ENCODE data around the gene PGAP2. TPM values are rescaled to one million over a fixed set of nuclear protein-coding genes. Genes with fewer than 3 reads are reported as not detected.

PGAP2 gene
- total RNA-seq, 1 experiment from 2014 or later: 37.4 TPM

DNA sequence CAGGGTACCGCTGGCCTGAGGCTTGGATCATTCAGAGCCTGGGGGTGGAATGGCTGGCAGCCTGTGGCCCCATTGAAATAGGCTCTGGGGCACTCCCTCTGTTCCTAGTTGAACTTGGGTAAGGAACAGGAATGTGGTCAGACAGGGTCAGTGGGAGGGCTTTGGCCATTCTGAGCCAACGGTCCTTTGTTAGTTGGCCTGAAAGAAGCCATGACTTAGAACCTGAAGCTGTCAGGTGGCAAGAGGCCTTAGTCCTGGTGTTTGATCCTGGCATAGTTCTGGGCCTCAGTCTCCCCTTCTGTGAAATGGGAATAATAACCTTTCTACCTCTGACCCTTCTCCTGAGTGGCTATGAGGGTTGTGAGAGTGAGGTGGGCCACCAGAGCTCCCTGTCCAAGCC lies 8.3 kb downstream of the PGAP2 start:
- Histone ChIP-seq H3K23me2 (ENCODE audit: insufficient read length, low read depth, low read length, poor library complexity, severe bottlenecking) (no peaks in the 10 kb centered on the region), H4K5ac (ENCODE audit: insufficient read length, low read depth, low read length) (no peak overlapping the region), H3K14ac (ENCODE audit: insufficient read depth, low read length) (no peak overlapping the region), H4K91ac (ENCODE audit: insufficient read length, low read depth, low read length) (no peak overlapping the region), H2BK5ac (ENCODE audit: insufficient read length, low read length) (no peak overlapping the region), H3K27me3 (ENCODE audit: insufficient read depth, low read length) (no peaks in the 10 kb centered on the region), H3K79me1 (ENCODE audit: insufficient read depth, low read depth, low read length, poor library complexity, severe bottlenecking) (no peaks in the 10 kb centered on the region), H3K9me3 (ENCODE audit: control insufficient read depth, low read depth, low read length) (no peaks in the 10 kb centered on the region), H2BK12ac (ENCODE audit: insufficient read length, low read depth, low read length) (no peak overlapping the region), H2AK5ac (ENCODE audit: insufficient read length, low read length) (no peak overlapping the region), H3K27ac (ENCODE audit: insufficient read length, low read depth, low read length) (no peak overlapping the region), H2AFZ (ENCODE audit: low read length) (no peak overlapping the region), H4K8ac (replicated peaks; ENCODE audit: insufficient read length, low read depth, low read length) (no peak overlapping the region), H2BK15ac (ENCODE audit: low read depth, low read length) (no peak overlapping the region), H2BK20ac (ENCODE audit: low read depth, low read length, poor library complexity, severe bottlenecking) (no peak overlapping the region), H3K56ac (ENCODE audit: insufficient read length, low read depth, low read length) (no peak overlapping the region), H4K20me1 (ENCODE audit: control insufficient read depth, insufficient read depth, insufficient read length) (no peaks in the 10 kb centered on the region), H3T11ph (ENCODE audit: low read length) (no peak overlapping the region), H2BK120ac (ENCODE audit: low read depth, low read length, poor library complexity, severe bottlenecking) (no peak overlapping the region), H3K4me1 (ENCODE audit: insufficient read depth, low read length) (peaks cover 3% of the 10 kb centered on the region; the same call in 1 of the 2 replicates), H3K4ac (ENCODE audit: low read depth, low read length) (no peak overlapping the region), H3K4me2 (ENCODE audit: insufficient read depth, insufficient read length, low read length) (no peak overlapping the region), H3K9ac (ENCODE audit: extremely low read depth, insufficient read length, low read length) (no peak overlapping the region), H3K79me2 (ENCODE audit: insufficient read depth, low read length) (no peaks in the 10 kb centered on the region), H3K18ac (ENCODE audit: insufficient read length, low read depth, low read length) (no peak overlapping the region), H3K23ac (ENCODE audit: insufficient read length, low read depth, low read length) (no peak overlapping the region)
- TF ChIP-seq, protein P1, sequence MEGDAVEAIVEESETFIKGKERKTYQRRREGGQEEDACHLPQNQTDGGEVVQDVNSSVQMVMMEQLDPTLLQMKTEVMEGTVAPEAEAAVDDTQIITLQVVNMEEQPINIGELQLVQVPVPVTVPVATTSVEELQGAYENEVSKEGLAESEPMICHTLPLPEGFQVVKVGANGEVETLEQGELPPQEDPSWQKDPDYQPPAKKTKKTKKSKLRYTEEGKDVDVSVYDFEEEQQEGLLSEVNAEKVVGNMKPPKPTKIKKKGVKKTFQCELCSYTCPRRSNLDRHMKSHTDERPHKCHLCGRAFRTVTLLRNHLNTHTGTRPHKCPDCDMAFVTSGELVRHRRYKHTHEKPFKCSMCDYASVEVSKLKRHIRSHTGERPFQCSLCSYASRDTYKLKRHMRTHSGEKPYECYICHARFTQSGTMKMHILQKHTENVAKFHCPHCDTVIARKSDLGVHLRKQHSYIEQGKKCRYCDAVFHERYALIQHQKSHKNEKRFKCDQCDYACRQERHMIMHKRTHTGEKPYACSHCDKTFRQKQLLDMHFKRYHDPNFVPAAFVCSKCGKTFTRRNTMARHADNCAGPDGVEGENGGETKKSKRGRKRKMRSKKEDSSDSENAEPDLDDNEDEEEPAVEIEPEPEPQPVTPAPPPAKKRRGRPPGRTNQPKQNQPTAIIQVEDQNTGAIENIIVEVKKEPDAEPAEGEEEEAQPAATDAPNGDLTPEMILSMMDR (conservative IDR thresholded peaks at IDR 0.05): no peak
- Mint-ChIP-seq H3K4me1 (peaks cover 12 to 15% of the 10 kb centered on the region in 2 experiments), H3K27ac (no peak overlapping the region), H3K27me3 (ENCODE audit: low read depth) (no peaks in the 10 kb centered on the region), H3K4me3 (no peak overlapping the region), H3K9me3 (no peaks in the 10 kb centered on the region), H3K36me3 (ENCODE audit: insufficient read depth in 1 of 3, low read depth in 3 of 3) (peaks cover 0 to 9% (median 3%) of the 10 kb centered on the region in 3 experiments; a peak in 2 of 7 replicates)
- no CpG with 5 or more reads among the region's 2 CpGs for WGBS (ENCODE audit: extremely low coverage, insufficient read length, low lambda C conversion rate)
- no peak for DNase-seq
